Activated CD8-positive, alpha-beta memory T cell treated with anti-CD3 and anti-CD28 coated beads for 1 hour (primary cell): Measurements from ENCODE around the gene VASH1.
"Not testable (repeated sequence)": the region's sequence is repeated elsewhere in the genome, so short reads cannot be mapped to it uniquely, and the experiment has no call there.

Source experiments
- DNase-seq, 2 donors: peaks; one replicate each; pipeline ENCODE4 v3.0.0-alpha.2; 2020; ENCODE audit warnings: low read depth in 1 of 2; ENCODE audit errors: extremely low read depth in 1 of 2

The VASH1 gene

GRCh38 chr14:76761136-76761959 lies at the start of gene VASH1:
TSS of gene VASH1 (plus strand) at chr14:76761468. CDS start at chr14:76762822, 1,354 bp downstream.
- peak in 1 of 2 donors; percentile 25 for DNase-seq

- DNase-seq = no peak
These were observed 48.1 kb upstream of the VASH1 start for GRCh38 chr14:76713121-76713520.

GRCh38 chr14:76714470-76714869 lies 46.8 kb upstream of the VASH1 start:
- DNase-seq = no peak

- no peak for DNase-seq
These were observed 46.2 kb upstream of the VASH1 start for GRCh38 chr14:76715101-76715500.

DNA sequence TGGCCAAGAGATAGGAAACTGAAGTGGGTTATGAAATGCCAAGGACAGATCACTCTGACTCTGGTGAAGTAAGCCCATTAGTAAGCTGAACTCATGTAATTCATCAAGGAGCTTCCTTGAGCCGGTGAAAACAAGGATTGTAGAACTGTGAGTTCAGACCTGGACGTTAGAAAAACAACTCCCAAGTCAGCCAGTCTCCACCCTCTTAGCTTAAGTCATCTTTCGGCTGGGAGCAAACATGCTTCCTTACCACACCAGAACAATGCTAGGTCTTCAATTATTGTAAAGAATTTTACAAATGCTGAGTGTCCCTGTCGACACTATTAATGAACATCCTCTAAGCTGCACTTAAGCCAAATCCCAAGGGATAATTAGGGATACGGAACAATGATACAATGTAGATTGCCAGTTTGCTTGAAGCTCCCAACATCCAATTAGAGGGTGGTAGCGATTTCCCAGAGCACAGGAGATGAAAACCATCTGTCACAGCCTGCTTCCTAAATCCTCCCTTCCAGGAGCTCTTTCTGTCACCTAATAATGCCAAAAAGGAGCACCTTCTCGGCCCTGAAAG lies 45.7 kb upstream of the VASH1 start:
- no peak for DNase-seq

- no peak for DNase-seq
These were observed 45.0 kb upstream of the VASH1 start for GRCh38 chr14:76716285-76716684.

GRCh38 chr14:76717508-76718290 lies 43.6 kb upstream of the VASH1 start:
- no peak for DNase-seq

DNA sequence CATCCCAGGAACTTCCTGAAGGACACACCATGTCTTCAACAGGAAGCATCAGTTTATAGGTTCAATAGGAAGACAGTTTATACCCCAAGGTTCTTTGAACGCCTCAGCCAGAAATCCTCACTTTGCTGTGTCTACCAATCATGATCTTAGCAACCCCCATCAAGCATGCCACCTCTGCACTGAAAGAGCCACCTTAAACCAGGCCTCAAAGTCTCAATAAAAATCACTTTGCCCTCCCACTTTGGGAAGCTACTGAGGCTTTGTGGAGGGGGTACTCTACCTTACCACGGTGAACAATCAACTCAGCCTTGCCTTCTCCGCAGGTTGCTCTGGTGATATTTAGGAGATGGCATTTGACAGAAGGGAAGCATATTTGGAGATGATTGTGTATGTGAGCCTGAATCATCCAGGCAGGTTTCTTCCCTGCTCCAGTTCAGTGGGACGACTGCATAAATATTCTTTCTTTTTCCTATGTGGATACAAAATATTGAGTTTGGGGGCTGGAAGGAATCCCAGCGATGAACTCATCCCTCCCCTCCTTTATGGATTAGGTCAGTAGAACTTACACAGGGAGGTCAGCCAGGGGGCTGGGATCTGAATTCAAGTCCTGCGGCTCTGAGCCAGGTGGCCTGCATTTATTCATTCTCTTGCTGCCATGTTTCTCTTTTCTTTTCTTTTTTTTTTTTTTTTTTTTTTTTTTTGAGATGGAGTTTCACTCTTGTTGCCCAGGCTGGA lies 42.8 kb upstream of the VASH1 start:
- DNase-seq = no peak

- DNase-seq = no peak
These were observed 41.6 kb upstream of the VASH1 start for GRCh38 chr14:76719666-76720065.

DNA sequence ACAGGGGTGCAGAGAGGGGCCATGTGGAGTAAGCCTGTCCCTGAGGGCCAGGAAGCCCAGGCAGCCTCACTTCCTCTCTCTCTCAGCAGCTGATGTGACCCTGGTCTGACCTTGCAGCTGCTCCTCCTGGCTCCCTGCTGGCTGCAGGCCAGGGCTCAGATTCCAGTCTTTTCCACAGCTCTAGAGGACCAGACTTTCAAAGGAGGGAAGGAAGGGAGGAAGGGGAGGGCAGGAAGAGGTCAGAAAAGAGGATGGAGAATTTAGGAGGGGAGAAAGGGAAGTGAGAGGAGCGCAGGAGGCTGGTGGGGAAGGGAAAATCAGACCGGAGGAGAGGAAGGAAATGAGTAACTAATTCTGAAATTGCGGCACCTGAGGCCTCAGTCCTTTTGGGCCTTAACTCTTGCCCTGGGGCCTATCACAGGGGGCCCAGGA lies 40.9 kb upstream of the VASH1 start:
- DNase-seq = no peak

DNA sequence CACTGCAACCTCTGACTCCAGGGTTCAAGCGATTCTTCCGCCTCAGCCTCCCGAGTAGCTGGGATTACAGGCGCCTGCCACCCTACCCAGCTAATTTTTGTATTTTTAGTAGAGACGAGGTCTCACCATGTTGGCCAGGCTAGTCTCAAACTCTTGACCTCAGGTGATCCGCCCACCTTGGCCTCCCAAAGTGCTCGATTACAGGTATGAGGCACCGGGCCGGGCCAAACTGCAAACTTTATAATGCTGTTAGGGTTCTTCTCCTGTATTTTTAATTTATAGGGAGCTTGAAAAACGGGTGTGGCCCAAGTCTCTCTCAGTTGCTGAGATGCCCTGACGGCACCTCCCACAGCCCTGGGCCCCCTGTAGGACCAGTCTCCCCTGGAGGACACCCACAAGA lies 39.8 kb upstream of the VASH1 start:
- not testable (repeated sequence) for DNase-seq

- no peak for DNase-seq
These were observed 36.4 kb upstream of the VASH1 start for GRCh38 chr14:76724651-76725550.

GRCh38 chr14:76726551-76726970 lies 34.7 kb upstream of the VASH1 start:
- DNase-seq = no peak

DNA sequence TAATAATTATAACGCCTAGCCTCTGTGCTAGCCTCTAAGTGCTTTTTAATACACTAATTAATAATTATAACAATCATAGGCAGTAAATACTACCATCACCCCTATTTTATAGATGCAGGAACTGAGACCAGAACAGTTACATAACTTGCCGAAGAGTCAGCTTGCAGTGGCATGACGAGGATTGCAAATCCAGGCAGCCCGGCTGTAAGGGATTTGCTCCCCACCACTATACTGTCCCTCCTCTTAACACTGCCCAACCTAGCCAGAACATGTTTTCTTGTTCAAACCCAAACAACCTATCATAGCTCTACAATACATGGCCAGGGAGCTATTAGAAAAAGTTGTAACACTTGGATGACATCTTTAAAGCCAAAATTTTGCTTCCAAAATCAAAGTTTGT lies 33.9 kb upstream of the VASH1 start:
- DNase-seq = no peak

GRCh38 chr14:76727901-76728300 lies 33.4 kb upstream of the VASH1 start:
- DNase-seq = no peak

DNA sequence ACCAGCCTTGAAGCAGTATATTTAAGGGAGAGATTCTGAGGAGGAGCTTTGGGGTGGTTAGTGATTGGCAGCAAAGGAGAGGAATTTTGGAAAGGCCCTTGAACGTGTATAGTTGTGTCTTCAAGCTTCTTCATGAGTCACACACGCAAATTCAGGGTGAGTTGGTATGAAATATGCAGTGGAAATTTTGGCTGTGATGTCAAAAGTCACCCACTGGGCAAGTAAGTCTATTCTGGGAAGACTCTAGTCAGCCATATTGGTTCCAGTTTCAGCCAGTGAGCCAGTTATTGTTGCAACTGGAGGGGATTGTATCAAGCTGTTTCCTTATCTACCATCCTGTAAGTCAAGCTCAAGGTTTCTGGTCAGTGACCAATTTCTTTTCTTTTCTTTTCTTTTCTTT lies 32.0 kb upstream of the VASH1 start:
- DNase-seq = no peak

DNA sequence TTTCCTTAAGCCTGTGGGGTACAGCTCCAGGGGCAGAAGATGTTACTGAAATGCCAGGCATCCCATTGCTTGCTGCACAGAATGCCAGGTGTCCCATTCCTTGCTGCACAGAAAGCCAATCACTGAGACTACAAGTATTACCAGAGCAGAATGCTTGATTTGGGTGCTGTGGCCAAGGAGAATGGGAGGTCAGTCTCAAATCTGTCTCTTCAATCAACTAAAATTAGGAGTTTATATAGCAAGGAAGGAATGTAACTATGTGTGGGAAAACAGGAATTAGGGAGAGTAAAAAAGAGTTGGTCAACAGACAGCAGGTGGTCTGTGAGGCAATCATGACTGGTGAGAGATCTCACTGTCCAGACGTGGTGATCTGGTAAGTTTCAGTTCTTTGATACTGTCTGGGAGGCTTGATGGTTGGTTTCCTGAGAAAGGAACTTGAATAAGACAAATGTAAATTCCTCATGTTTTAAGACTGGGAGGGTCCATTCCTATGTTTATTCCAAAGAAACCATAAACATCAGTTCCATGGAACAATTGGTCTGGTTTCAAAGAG lies 31.2 kb upstream of the VASH1 start:
- DNase-seq = no peak

GRCh38 chr14:76734501-76734900 lies 26.8 kb upstream of the VASH1 start:
- DNase-seq = not testable (repeated sequence)

- DNase-seq = no peak
These were observed 24.8 kb upstream of the VASH1 start for GRCh38 chr14:76736514-76736913.

- DNase-seq = no peak
These were observed 20.2 kb upstream of the VASH1 start for GRCh38 chr14:76741074-76741473.
